ENCODE data around the gene DAAM1. TPM values are rescaled to one million over a fixed set of nuclear protein-coding genes. Genes with fewer than 3 reads are reported as not detected.

Gene DAAM1
- total RNA-seq, 4 donors from 2014 or later: 25.3 to 47.2 (median 37.8) TPM

- peaks cover 23% of the 10 kb centered on the region in 2 donors for H3K4me1 ChIP-seq
- no peak for TF ChIP-seq POLR2A (IDR thresholded peaks at IDR 0.05)
- TF ChIP-seq, protein P1, sequence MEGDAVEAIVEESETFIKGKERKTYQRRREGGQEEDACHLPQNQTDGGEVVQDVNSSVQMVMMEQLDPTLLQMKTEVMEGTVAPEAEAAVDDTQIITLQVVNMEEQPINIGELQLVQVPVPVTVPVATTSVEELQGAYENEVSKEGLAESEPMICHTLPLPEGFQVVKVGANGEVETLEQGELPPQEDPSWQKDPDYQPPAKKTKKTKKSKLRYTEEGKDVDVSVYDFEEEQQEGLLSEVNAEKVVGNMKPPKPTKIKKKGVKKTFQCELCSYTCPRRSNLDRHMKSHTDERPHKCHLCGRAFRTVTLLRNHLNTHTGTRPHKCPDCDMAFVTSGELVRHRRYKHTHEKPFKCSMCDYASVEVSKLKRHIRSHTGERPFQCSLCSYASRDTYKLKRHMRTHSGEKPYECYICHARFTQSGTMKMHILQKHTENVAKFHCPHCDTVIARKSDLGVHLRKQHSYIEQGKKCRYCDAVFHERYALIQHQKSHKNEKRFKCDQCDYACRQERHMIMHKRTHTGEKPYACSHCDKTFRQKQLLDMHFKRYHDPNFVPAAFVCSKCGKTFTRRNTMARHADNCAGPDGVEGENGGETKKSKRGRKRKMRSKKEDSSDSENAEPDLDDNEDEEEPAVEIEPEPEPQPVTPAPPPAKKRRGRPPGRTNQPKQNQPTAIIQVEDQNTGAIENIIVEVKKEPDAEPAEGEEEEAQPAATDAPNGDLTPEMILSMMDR (IDR thresholded peaks at IDR 0.05): no peak
- no peak overlapping the region for H3K4me3 ChIP-seq (replicated peaks in 1 of 3)
- intact Hi-C loops (cut with DNase I): no loop called here
- no peaks in the 10 kb centered on the region for H3K9me3 ChIP-seq
- WGBS, 2 donors: 90 to 92% methylated on average over 5 of the region's 5 CpGs
- H3K27me3 ChIP-seq: no peaks in the 10 kb centered on the region
- H3K36me3 ChIP-seq: no peaks in the 10 kb centered on the region
- DNase-seq: no peak
- no peak overlapping the region for H3K27ac ChIP-seq
These were observed 63.6 kb downstream of the DAAM1 start for GRCh38 chr14:59251811-59252771.

DNA sequence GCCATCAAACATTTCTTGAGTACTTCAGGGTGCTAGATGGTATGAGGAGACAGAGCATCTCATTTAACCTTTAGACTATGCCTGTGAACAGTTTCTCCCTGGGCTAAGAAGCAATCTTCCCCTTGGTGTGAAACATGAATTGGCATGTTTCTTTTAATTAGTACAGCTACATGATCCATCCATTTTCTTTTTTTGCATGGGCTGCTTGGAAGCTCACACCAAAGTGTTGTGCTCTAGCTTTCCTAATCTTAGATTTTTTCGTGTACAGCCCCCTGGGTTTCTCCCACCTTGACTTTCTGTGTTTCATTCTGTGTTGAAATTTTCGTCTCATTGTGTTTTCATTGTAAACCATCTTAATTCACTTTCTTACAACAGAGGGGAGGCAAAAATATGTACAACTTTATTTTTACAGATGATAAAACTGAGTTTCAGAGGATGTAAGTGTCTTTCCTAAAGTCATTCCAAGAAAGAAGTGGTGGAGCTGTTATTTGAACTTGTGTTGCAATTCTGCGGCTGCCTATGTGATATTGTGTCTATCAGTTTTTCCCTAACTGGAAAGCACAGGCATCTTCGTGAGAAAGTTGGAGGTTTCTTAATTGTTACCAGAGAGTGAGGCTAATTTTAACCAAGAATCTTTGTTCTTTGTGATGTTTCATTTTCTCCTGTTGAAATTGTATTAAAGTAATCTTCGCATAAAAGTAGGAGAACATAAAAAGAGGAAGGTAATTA, 64.5 kb downstream of the DAAM1 start:
- Histone ChIP-seq H3K27me3 (no peaks in the 10 kb centered on the region), H3K9me3 (no peaks in the 10 kb centered on the region), H3K36me3 (no peaks in the 10 kb centered on the region), H3K4me3 (replicated peaks in 1 of 3) (no peak overlapping the region), H3K4me1 (peaks cover 23% of the 10 kb centered on the region in 2 donors), H3K27ac (peak overlapping the region; percentile 87 to 96 (median 87))
- WGBS, 2 donors: 84 to 86% methylated on average over 5 of the region's 5 CpGs
- TF ChIP-seq, protein P1 (IDR thresholded peaks at IDR 0.05): no peak
- intact Hi-C loops (cut with DNase I): no loop called here
- no peak for DNase-seq

- Histone ChIP-seq H3K27ac (peak overlapping the region; percentile 87 to 96 (median 87)), H3K4me3 (replicated peaks in 1 of 3) (no peak overlapping the region), H3K36me3 (no peaks in the 10 kb centered on the region), H3K4me1 (peaks cover 21 to 23% of the 10 kb centered on the region in 2 donors), H3K9me3 (no peaks in the 10 kb centered on the region), H3K27me3 (no peaks in the 10 kb centered on the region)
- no peak for DNase-seq
- TF ChIP-seq, protein P1 (IDR thresholded peaks at IDR 0.05): no peak
- TF ChIP-seq POLR2A (IDR thresholded peaks at IDR 0.05): no peak
- intact Hi-C loops (cut with DNase I): no loop called here
These were observed 65.1 kb downstream of the DAAM1 start for GRCh38 chr14:59253527-59253926.

GRCh38 chr14:59254146-59254910, 65.9 kb downstream of the DAAM1 start:
- Histone ChIP-seq H3K9me3 (no peaks in the 10 kb centered on the region), H3K27ac (peak overlapping the region; percentile 87 to 96 (median 87)), H3K4me3 (replicated peaks in 1 of 3) (no peak overlapping the region), H3K27me3 (no peaks in the 10 kb centered on the region), H3K36me3 (no peaks in the 10 kb centered on the region), H3K4me1 (peaks cover 18 to 23% of the 10 kb centered on the region in 2 donors)
- intact Hi-C loops (cut with DNase I): no loop called here
- peak; percentile 89 to 91 for DNase-seq
- TF ChIP-seq, protein P1 (IDR thresholded peaks at IDR 0.05): peak in 1 of 6 experiments; percentile 7
- TF ChIP-seq POLR2A (IDR thresholded peaks at IDR 0.05): no peak
- WGBS, 2 donors: 18 to 23% methylated on average over 7 of the region's 7 CpGs

All from thyroid gland (tissue), 4 donors.